Ishikawa (cell line): ENCODE data around the gene ARVCF.

Source experiments
- CEBPB ChIP-seq: IDR thresholded peaks from 2 replicates; pipeline ENCODE4 v1.6.1; 2012
- CREB1 ChIP-seq: IDR thresholded peaks from 2 replicates; pipeline ENCODE4 v1.6.1; 2012; ENCODE audit warnings: low read depth
- EGR1 ChIP-seq: IDR thresholded peaks from 2 replicates; pipeline ENCODE4 v1.6.1; 2012
- EP300 ChIP-seq: IDR thresholded peaks from 2 replicates; pipeline ENCODE4 v1.6.1; 2012; ENCODE audit warnings: borderline replicate concordance
- FOXM1 ChIP-seq: IDR thresholded peaks from 2 replicates; pipeline ENCODE4 v1.6.1; 2012; ENCODE audit warnings: low read depth, borderline replicate concordance
- MAX ChIP-seq: IDR thresholded peaks from 2 replicates; pipeline ENCODE4 v1.6.1; 2012
- NFIC ChIP-seq: IDR thresholded peaks from 2 replicates; pipeline ENCODE4 v1.6.1; 2012
- RAD21 ChIP-seq: IDR thresholded peaks from 2 replicates; pipeline ENCODE4 v1.6.1; 2012; ENCODE audit warnings: low read depth
- REST ChIP-seq: IDR thresholded peaks from 2 replicates; pipeline ENCODE4 v1.6.1; 2012; ENCODE audit warnings: low read depth, mild to moderate bottlenecking
- TAF1 ChIP-seq: IDR thresholded peaks from 2 replicates; pipeline ENCODE4 v1.6.1; 2012; ENCODE audit warnings: low read depth, mild to moderate bottlenecking
- TCF12 ChIP-seq: IDR thresholded peaks from 2 replicates; pipeline ENCODE4 v1.6.1; 2012; ENCODE audit warnings: low read depth
- TEAD4 ChIP-seq: IDR thresholded peaks from 2 replicates; pipeline ENCODE4 v1.6.1; 2012
- USF1 ChIP-seq: IDR thresholded peaks from 2 replicates; pipeline ENCODE4 v1.6.1; 2012
- YY1 ChIP-seq: IDR thresholded peaks from 2 replicates; pipeline ENCODE4 v1.6.1; 2012; ENCODE audit warnings: low read depth
- ZBTB7A ChIP-seq: IDR thresholded peaks from 2 replicates; pipeline ENCODE4 v1.6.1; 2012; ENCODE audit warnings: low read depth

Gene ARVCF

GRCh38 chr22:20061481-20061861 lies 44.8 kb upstream of the ARVCF start:
- TF ChIP-seq NFIC, result peak; percentile 87
- no peak for TF ChIP-seq CREB1
- peak; percentile 35 for TF ChIP-seq MAX
- peak; percentile 18; the same call in 1 of the 2 replicates for TF ChIP-seq USF1
- no peak for TF ChIP-seq RAD21
- TF ChIP-seq TEAD4, result peak; percentile 37
- peak; percentile 8; the same call in 1 of the 2 replicates for TF ChIP-seq FOXM1
- TF ChIP-seq EP300, result peak; percentile 71; the same call in 1 of the 2 replicates
- no peak for TF ChIP-seq REST
- no peak for TF ChIP-seq TAF1
- peak; percentile 88 for TF ChIP-seq TCF12

GRCh38 chr22:20060700-20061480 lies 44.3 kb upstream of the ARVCF start:
- TF ChIP-seq TCF12 (no peak), FOXM1 (0 out of 2 replicates have a peak, but pooled peaks have one; percentile 28)

- TF ChIP-seq FOXM1 (no peak), TEAD4 (no peak), EGR1 (no peak), YY1 (no peak), EP300 (no peak), MAX (no peak), RAD21 (no peak), CREB1 (no peak)
Observed at GRCh38 chr22:20058989-20059770, 42.6 kb upstream of the ARVCF start.

- TF ChIP-seq TCF12 (no peak), NFIC (no peak), REST (no peak), TAF1 (no peak), USF1 (no peak), EP300 (no peak), MAX (no peak), ZBTB7A (no peak), RAD21 (no peak), EGR1 (no peak), YY1 (no peak), CREB1 (no peak), TEAD4 (no peak), FOXM1 (no peak), CEBPB (no peak)
Observed at GRCh38 chr22:20057596-20058268, 41.1 kb upstream of the ARVCF start.
